Lower leg skin (tissue), 4 donors: ENCODE data around the gene FEM1B. TPM values are rescaled to one million over a fixed set of nuclear protein-coding genes. Genes with fewer than 3 reads are reported as not detected.

Source experiments
- DNase-seq, 2 donors: peaks; one replicate each; pipeline ENCODE4 v3.0.0-alpha.2; 2019; ENCODE audit warnings: low spot score in 2 of 2
- H3K4me3 ChIP-seq: fragments of 200-600 bp; sonication (generic); 2 replicates; pipeline ENCODE4 v1.5.1; 2017; ENCODE audit warnings: mild to moderate bottlenecking, low read depth; ENCODE audit not compliant: poor library complexity, severe bottlenecking
- CTCF ChIP-seq, 3 donors: fragments of 450-650 bp; IDR thresholded peaks; one replicate each; pipeline ENCODE4 v1.5.1; 2016; ENCODE audit warnings: antibody characterized with exemption in 3 of 3, mild to moderate bottlenecking in 3 of 3, moderate library complexity in 2 of 3
- POLR2A ChIP-seq, 2 donors: fragments of 450-650 bp; IDR thresholded peaks; one replicate each; pipeline ENCODE4 v1.6.1; 2016 to 2017; ENCODE audit warnings: antibody characterized with exemption in 2 of 2, mild to moderate bottlenecking in 1 of 2, moderate library complexity in 1 of 2
- WGBS, 2 donors: methylation state at CpG; one replicate each; pipeline ENCODE4 v1.1.5; 2018; 5-methylcytosine and 5-hydroxymethylcytosine counted together
- intact Hi-C: fragments of 100-400 bp; cut with DNase I; formaldehyde crosslinking; loops from one replicate; pipeline ENCODE4 v1.15.0; 2023; ENCODE audit warnings: low total_unique reads
- total RNA-seq, 4 donors: library from RNA; depleted of rRNA; stranded (reverse); fragments of >200 nt; gene quantifications; one replicate each; pipeline ENCODE4 v1.1.0, GENCODE V29; 2016

FEM1B gene
- total RNA-seq, 4 donors from 2014 or later = 70.6 to 90.9 (median 82.4) TPM

- intact Hi-C loops = no loop called here
- TF ChIP-seq POLR2A (IDR thresholded peaks at IDR 0.05) (no peak), CTCF (IDR thresholded peaks at IDR 0.05) (no peak)
- H3K4me3 ChIP-seq = no peak overlapping the region
- DNase-seq = no peak
- 53 to 63% methylated on average over 5 of the region's 5 CpGs for WGBS, 2 donors
Observed at GRCh38 chr15:68262514-68263356, 14.8 kb upstream of the FEM1B start.

GRCh38 chr15:68264282-68264681 is 13.3 kb upstream of the FEM1B start:
- no peak overlapping the region for H3K4me3 ChIP-seq
- TF ChIP-seq CTCF (IDR thresholded peaks at IDR 0.05) = no peak
- no peak for TF ChIP-seq POLR2A (IDR thresholded peaks at IDR 0.05)
- intact Hi-C loops = no loop called here
- WGBS, 2 donors = 35 to 45% methylated on average over 2 of the region's 2 CpGs
- DNase-seq = no peak

GRCh38 chr15:68265081-68265480 is 12.5 kb upstream of the FEM1B start:
- 45 to 51% methylated on average over 4 of the region's 4 CpGs for WGBS, 2 donors
- no peak for DNase-seq
- intact Hi-C loops = no loop called here
- no peak for TF ChIP-seq POLR2A (IDR thresholded peaks at IDR 0.05)
- TF ChIP-seq CTCF (IDR thresholded peaks at IDR 0.05) = no peak
- H3K4me3 ChIP-seq = no peak overlapping the region

- H3K4me3 ChIP-seq = no peak overlapping the region
- no peak for DNase-seq
- WGBS, 2 donors = 48 to 52% methylated on average over 3 of the region's 3 CpGs
- intact Hi-C loops = no loop called here
- TF ChIP-seq POLR2A (IDR thresholded peaks at IDR 0.05) (no peak), CTCF (IDR thresholded peaks at IDR 0.05) (no peak)
Observed at GRCh38 chr15:68265674-68266073, 11.9 kb upstream of the FEM1B start.

GRCh38 chr15:68268405-68268804 is 9.1 kb upstream of the FEM1B start:
- 17 to 22% methylated on average over 3 of the region's 3 CpGs for WGBS, 2 donors
- no peak for DNase-seq
- TF ChIP-seq POLR2A (IDR thresholded peaks at IDR 0.05) = no peak
- no peak for TF ChIP-seq CTCF (IDR thresholded peaks at IDR 0.05)
- no peak overlapping the region for H3K4me3 ChIP-seq
- intact Hi-C loops = no loop called here
